Astrocyte (in vitro differentiated cells and primary cell): ENCODE results near the gene ZNF764.

Source experiments
- EZH2 ChIP-seq: IDR thresholded peaks from 2 replicates; pipeline ENCODE4 v1.6.1; 2012; ENCODE audit warnings: mild to moderate bottlenecking, low read length, inconsistent platforms; ENCODE audit not compliant: insufficient read depth
- TF ChIP-seq, protein P1 (sequence below): IDR thresholded peaks from 2 replicates; pipeline ENCODE4 v1.5.1; 2011; ENCODE audit warnings: low read depth, mild to moderate bottlenecking, inconsistent platforms, low read length, moderate library complexity; ENCODE audit not compliant: insufficient read depth

DNA sequence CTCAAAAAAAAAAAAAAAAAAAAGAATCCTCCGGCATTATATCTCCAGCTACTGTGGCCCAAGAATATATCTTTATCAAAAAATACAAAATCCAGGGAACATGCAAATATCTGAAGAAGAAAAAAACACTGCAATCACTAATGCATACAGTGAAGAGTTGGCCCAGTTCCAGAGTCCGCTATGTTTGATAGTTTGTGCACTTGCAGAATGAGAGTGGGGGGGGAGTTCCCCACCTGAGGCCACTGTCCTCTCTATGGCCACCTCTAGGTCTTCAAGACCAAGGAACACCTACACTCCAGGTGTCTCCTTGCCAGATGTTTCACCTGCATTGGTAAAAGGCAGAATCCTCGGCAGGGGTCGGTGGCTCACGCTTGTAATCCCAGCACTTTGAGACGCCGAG is 23.3 kb upstream of the ZNF764 start:
- TF ChIP-seq, protein P1, sequence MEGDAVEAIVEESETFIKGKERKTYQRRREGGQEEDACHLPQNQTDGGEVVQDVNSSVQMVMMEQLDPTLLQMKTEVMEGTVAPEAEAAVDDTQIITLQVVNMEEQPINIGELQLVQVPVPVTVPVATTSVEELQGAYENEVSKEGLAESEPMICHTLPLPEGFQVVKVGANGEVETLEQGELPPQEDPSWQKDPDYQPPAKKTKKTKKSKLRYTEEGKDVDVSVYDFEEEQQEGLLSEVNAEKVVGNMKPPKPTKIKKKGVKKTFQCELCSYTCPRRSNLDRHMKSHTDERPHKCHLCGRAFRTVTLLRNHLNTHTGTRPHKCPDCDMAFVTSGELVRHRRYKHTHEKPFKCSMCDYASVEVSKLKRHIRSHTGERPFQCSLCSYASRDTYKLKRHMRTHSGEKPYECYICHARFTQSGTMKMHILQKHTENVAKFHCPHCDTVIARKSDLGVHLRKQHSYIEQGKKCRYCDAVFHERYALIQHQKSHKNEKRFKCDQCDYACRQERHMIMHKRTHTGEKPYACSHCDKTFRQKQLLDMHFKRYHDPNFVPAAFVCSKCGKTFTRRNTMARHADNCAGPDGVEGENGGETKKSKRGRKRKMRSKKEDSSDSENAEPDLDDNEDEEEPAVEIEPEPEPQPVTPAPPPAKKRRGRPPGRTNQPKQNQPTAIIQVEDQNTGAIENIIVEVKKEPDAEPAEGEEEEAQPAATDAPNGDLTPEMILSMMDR = no peak
- TF ChIP-seq EZH2 = no peak
